Activated CD4-positive, alpha-beta T cell treated with anti-CD3 and anti-CD28 coated beads for 36 hours (primary cell): ENCODE results near the gene NUP93. TPM values are rescaled to one million over a fixed set of nuclear protein-coding genes. Genes with fewer than 3 reads are reported as not detected.

ENCODE experiments used
- ATAC-seq: fragments of 200-7000 bp; cut with Tn5 transposase; one replicate; pipeline ENCODE4 v1.10.0; 2021; ENCODE audit warnings: mild to moderate bottlenecking, moderate library complexity
- CTCF ChIA-PET: fragments of 350-600 bp; sonication (Branson Sonifier 250); formaldehyde crosslinking; loops from one replicate; lab custom pipeline; 2021; ENCODE audit warnings: antibody characterized with exemption; lab: Charles Lee
- POLR2A ChIA-PET: fragments of 350-600 bp; sonication (Branson Sonifier 250); formaldehyde crosslinking; loops from one replicate; lab custom pipeline; 2021; ENCODE audit warnings: antibody characterized with exemption, inconsistent platforms; lab: Charles Lee
- DNase-seq: peaks from one replicate; pipeline ENCODE4 v3.0.0-alpha.2; 2020
- H3K27ac Mint-ChIP-seq: one replicate; pipeline ENCODE4 v1.8.0; 2021; ENCODE audit warnings: mixed read lengths
- H3K27me3 Mint-ChIP-seq: one replicate; pipeline ENCODE4 v1.8.0; 2021; ENCODE audit warnings: mixed read lengths
- H3K36me3 Mint-ChIP-seq: one replicate; pipeline ENCODE4 v1.8.0; 2021; ENCODE audit warnings: low read depth, mixed read lengths
- H3K4me1 Mint-ChIP-seq: one replicate; pipeline ENCODE4 v1.8.0; 2021; ENCODE audit warnings: mixed read lengths
- H3K4me3 Mint-ChIP-seq: one replicate; pipeline ENCODE4 v1.8.0; 2021; ENCODE audit warnings: mild to moderate bottlenecking, moderate library complexity, mixed read lengths
- H3K9me3 Mint-ChIP-seq: one replicate; pipeline ENCODE4 v1.8.0; 2021; ENCODE audit warnings: low read depth, mixed read lengths
- intact Hi-C, 2 experiments: fragments of 100-400 bp; cut with DNase I in 1 of 2; cut with micrococcal nuclease in 1 of 2; formaldehyde crosslinking; loops; one replicate each; pipeline versions ENCODE4 v1.14.2 to v1.15.1; 2022 to 2024; cut with DNase I, micrococcal nuclease
- total RNA-seq, 2 experiments: library from RNA; stranded (reverse); gene quantifications; one replicate each; pipeline ENCODE4 v1.2.3, GENCODE V29; 2021

NUP93 gene
- total RNA-seq, 2 experiments from 2014 or later: 131 to 154 TPM

DNA sequence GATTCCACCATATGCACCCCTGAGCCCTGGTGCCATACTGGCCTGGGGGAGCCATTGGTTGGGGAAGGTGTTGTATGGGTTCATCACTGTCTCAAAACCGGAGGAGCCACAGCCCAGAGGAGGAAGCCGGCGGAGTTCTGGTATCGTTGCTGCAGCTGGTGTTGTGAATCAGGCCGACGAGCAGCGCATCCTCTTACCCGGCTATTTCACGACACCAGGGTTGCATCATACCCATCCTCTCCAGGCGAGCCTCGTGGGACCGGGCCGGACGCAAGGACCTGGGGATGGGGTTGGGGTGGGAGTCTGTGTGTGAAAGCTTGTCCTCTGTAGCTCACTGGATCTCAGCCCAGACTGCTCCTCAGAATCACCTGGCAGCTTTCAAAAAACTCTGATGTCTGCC, 128.4 kb downstream of the NUP93 start:
- ChIA-PET POLR2A (no interaction called here), CTCF (interaction anchor here (0.9 kb wide), 2 partner anchors 11 to 19 kb away, joined by 3 to 4 read pairs; no protein-coding TSS in a partner anchor)
- Mint-ChIP-seq H3K4me1 (peaks cover 24% of the 10 kb centered on the region), H3K36me3 (no peaks in the 10 kb centered on the region), H3K27ac (no peak overlapping the region), H3K4me3 (no peak overlapping the region), H3K27me3 (no peaks in the 10 kb centered on the region), H3K9me3 (no peaks in the 10 kb centered on the region)
- no peak for ATAC-seq
- intact Hi-C loops: no loop called here
- DNase-seq: no peak

DNA sequence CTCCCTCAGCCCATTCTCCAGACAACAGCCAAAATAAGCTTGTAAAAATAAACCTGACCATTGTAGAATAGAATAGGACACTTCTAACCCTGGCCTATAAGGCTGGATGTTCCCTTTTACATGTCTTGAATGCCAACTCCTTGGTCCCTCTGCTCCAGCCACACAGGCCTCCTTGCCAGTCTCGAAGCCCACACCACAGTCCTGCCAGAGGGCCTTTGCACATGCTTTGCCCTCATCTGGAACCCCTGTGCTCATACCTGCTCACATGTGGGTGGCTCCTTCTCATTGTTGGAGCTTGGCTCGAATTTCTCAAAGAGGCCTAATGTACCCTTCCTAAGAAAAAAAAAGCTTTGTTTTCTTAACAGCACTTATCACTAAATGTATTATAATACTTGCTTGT, 129.7 kb downstream of the NUP93 start:
- no peak overlapping the region for H3K4me3 Mint-ChIP-seq

DNA sequence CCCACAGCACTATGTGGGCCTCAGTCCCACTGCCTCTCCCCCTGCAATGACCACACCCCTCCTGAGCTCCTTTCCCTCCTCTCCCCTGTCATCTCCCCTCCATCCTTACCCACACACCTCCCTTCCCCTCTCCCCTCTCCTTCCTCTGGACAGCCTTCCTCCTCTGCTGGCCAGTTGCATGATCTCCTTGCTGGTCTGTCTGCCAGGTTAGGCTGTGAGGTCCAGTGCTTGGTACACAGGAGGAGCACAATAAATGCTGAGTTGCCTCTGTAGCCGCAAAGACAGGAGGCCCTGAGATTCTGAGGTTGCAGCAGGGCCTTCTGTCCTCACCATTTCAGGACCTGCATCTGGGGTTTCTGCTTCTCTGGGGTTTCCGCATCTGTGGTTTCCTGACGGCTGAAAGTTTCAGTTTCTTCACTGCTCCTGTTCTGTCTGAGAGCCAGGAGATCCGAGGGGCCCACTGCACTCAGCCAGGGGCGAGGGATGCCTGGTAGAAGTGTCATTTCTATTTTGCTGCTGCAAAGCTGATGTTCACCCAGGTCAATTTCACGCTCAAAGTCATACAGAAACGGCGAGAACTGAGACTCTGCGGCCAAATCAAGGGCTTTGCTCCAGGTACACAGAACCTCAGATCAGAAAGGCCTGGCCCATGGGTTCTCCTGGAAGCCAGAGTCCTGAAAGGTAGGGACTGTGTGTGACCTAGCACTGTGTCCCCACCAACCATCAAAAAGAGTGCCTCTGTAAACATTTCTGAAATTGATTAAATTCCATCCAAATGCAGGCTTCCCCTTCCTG, 130.5 kb downstream of the NUP93 start:
- intact Hi-C loops: loop anchor here (10.0 kb wide), 2 partner anchors 184 to 304 kb away; no protein-coding TSS in a partner anchor
- CTCF ChIA-PET: interaction anchor here (0.6 to 2.6 kb wide), 5 partner anchors 8 to 359 kb away, joined by 3 to 11 read pairs (median 3); no protein-coding TSS in a partner anchor
- H3K4me1 Mint-ChIP-seq: peaks cover 24% of the 10 kb centered on the region
- peak overlapping the region; percentile 18 for H3K4me3 Mint-ChIP-seq
- POLR2A ChIA-PET: no interaction called here
- ATAC-seq: peak; percentile 87
- peak overlapping the region; percentile 51 for H3K27ac Mint-ChIP-seq
- H3K27me3 Mint-ChIP-seq: no peaks in the 10 kb centered on the region
- H3K36me3 Mint-ChIP-seq: no peaks in the 10 kb centered on the region
- no peaks in the 10 kb centered on the region for H3K9me3 Mint-ChIP-seq
- peak; percentile 57 for DNase-seq

More for the DNA sequence above, 129.7 kb downstream of the NUP93 start:
- Mint-ChIP-seq H3K9me3 (no peaks in the 10 kb centered on the region), H3K27me3 (no peaks in the 10 kb centered on the region), H3K4me1 (peaks cover 24% of the 10 kb centered on the region), H3K36me3 (no peaks in the 10 kb centered on the region), H3K27ac (peak overlapping the region; percentile 22)
- intact Hi-C loops: loop anchor here (10.0 kb wide), 2 partner anchors 185 to 305 kb away; no protein-coding TSS in a partner anchor
- ATAC-seq (no peak), DNase-seq (no peak)
- ChIA-PET POLR2A (interaction anchor here (0.6 kb wide), 1 partner anchor 79 kb away, joined by 5 read pairs; no protein-coding TSS in a partner anchor), CTCF (interaction anchor here (0.6 to 1.1 kb wide), 4 partner anchors 9 to 360 kb away, joined by 3 to 4 read pairs (median 3); no protein-coding TSS in a partner anchor)

DNA sequence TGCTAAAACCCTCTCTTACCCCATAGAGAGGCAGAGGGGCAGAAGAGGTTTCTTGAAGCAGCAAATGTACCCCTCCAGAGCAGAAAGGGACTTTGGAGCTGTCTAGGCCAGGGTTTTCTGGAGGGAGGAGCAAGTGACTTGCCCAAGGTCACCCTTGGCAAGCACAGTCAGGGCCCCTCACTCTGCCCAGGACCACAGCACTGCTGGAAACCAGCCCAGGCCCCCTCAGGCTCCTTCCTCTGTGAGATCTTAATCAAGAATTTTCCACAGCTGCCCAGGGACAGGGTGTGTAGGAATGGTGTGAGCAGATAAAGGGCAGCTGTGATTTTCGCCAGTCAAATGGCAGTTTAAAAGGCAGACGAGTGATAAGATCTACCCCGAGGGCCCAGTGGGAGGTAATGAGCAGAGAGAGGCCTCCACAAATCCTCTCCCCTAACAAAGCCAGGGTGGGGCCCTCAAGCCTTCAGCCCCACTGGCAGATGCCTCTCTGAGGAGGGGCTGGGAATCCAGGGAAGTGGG, 131.2 kb downstream of the NUP93 start:
- ATAC-seq (peak; percentile 11), DNase-seq (no peak)
- CTCF ChIA-PET: interaction anchor here (0.8 to 2.6 kb wide), 3 partner anchors 9 to 89 kb away, joined by 3 to 11 read pairs (median 5); no protein-coding TSS in a partner anchor
- H3K36me3 Mint-ChIP-seq: no peaks in the 10 kb centered on the region
- H3K27me3 Mint-ChIP-seq: no peaks in the 10 kb centered on the region
- H3K4me3 Mint-ChIP-seq: no peak overlapping the region
- POLR2A ChIA-PET: no interaction called here
- peaks cover 24% of the 10 kb centered on the region for H3K4me1 Mint-ChIP-seq
- H3K9me3 Mint-ChIP-seq: no peaks in the 10 kb centered on the region
- intact Hi-C loops: loop anchor here (10.0 kb wide), 2 partner anchors 184 to 304 kb away; no protein-coding TSS in a partner anchor
- peak overlapping the region; percentile 59 for H3K27ac Mint-ChIP-seq

DNA sequence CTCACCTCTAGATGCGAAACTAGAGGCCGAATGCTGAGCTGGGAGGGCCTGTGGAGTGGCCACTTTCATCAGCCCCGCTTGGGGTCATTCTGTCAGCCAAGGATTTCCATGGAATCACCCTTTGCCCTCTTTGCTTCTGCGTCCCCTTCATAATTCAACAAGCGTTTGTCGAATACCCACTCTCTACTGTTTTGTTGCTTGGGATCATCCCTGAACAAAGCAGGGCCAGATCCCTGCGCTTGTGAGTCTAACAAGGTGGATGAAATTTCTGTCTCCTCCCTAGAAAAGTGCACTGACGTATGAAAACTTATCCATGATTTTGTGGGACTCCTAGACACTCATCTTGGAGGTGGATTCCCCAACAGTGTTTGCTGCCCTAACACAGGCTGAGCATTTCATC, 131.8 kb downstream of the NUP93 start:
- ChIA-PET CTCF (interaction anchor here (1.1 to 2.6 kb wide), 2 partner anchors 8 to 10 kb away, joined by 5 to 11 read pairs; no protein-coding TSS in a partner anchor), POLR2A (interaction anchor here (1.9 kb wide), 1 partner anchor 83 kb away, joined by 4 read pairs; no protein-coding TSS in a partner anchor)
- intact Hi-C loops: loop anchor here (10.0 kb wide), 2 partner anchors 183 to 303 kb away; no protein-coding TSS in a partner anchor
- peaks cover 24% of the 10 kb centered on the region for H3K4me1 Mint-ChIP-seq
- no peaks in the 10 kb centered on the region for H3K9me3 Mint-ChIP-seq
- H3K27ac Mint-ChIP-seq: no peak overlapping the region
- H3K36me3 Mint-ChIP-seq: no peaks in the 10 kb centered on the region
- no peak overlapping the region for H3K4me3 Mint-ChIP-seq
- H3K27me3 Mint-ChIP-seq: no peaks in the 10 kb centered on the region
- no peak for DNase-seq
- no peak for ATAC-seq

DNA sequence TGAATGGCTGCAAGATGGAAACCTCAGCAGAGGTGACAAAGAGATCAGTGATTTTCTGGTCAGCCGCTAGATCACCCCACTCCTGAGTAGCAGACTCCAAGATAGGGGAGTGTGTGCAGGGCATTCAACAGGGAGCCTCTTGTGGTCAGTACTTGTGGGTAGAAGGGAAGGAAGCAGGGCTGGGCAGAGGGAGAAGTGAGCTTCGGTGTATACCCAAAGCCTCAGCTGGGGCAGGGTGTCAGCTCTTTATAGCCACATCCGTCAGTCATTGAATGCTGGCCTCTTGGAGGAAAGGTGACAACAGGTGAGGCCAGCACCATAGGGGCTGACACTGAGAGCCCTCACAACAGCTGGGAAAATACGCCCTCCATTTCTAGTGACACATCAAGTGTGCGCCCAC, 132.8 kb downstream of the NUP93 start:
- no peak overlapping the region for H3K27ac Mint-ChIP-seq
- no peaks in the 10 kb centered on the region for H3K27me3 Mint-ChIP-seq
- no peak overlapping the region for H3K4me3 Mint-ChIP-seq
- intact Hi-C loops: loop anchor here (10.0 kb wide), 2 partner anchors 182 to 302 kb away; no protein-coding TSS in a partner anchor
- ChIA-PET POLR2A (interaction anchor here (1.9 kb wide), 1 partner anchor 82 kb away, joined by 4 read pairs; no protein-coding TSS in a partner anchor), CTCF (interaction anchor here (1.0 to 1.6 kb wide), 2 partner anchors 89 to 109 kb away, joined by 3 to 4 read pairs; no protein-coding TSS in a partner anchor)
- DNase-seq (no peak), ATAC-seq (no peak)
- no peaks in the 10 kb centered on the region for H3K36me3 Mint-ChIP-seq
- no peaks in the 10 kb centered on the region for H3K9me3 Mint-ChIP-seq
- peaks cover 24% of the 10 kb centered on the region for H3K4me1 Mint-ChIP-seq

DNA sequence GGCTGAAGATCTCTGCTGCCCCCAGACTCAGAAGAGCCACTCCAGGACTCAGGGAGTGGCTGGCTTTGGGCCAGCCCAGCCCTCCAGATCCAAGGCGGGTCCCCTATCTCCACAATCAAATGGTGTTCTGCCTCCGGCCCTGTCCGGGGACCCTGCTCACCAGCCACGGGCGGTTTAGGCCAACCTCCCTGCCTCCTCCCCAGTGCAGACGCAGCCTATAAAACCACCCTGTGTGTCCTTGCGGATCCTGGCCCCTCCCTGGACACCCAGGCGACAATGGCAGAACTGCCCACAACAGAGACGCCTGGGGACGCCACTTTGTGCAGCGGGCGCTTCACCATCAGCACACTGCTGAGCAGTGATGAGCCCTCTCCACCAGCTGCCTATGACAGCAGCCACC, 135.0 kb downstream of the NUP93 start, which contains the start of gene SLC12A3:
Gene SLC12A3, plus strand, starts transcription at position 248 of the 400 bp plus-strand sequence. Its CDS starts 29 bp downstream, at position 277.
- Mint-ChIP-seq H3K4me3 (no peak within 1 kb of the TSS), H3K4me1 (peaks cover 17% of the 10 kb centered on the region)
- POLR2A ChIA-PET: no interaction called here

DNA sequence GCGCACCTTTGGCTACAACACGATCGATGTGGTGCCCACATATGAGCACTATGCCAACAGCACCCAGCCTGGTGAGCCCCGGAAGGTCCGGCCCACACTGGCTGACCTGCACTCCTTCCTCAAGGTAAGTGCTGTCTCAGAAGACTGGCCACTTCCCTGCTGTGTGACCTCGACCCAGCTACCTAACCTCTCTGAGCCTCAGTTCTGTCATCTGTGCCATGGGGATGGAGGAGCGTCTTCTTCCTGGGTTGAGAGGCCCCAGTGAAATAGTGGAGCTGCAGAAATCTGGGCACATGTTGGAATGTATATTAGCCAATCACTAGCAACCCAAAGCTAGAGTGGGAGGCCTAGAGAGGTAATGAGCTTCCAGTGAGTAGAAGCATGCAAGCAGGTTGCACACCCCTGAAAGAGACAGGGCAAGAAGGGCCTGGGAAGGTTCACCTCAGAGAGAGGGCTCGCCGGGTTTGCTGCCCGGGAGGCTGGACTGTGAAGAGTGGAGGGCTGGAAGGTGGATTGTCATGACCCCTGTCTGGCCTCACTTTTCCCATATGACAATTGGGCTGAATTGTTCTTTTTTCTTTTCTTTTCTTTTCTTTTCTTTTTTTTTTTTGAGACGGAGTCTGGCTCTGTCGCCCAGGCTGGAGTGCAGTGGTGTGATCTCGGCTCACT, 135.6 kb downstream of the NUP93 start:
- no peaks in the 10 kb centered on the region for H3K9me3 Mint-ChIP-seq
- ChIA-PET POLR2A (no interaction called here), CTCF (interaction anchor here (0.6 to 5.4 kb wide), 4 partner anchors 16 to 288 kb away, joined by 3 to 35 read pairs (median 4); no protein-coding TSS in a partner anchor)
- intact Hi-C loops: loop anchor here (5.0 to 10.0 kb wide), 3 partner anchors 67 to 299 kb away; partner anchors contain the start of gene HERPUD1 (in 1 of the 2)
- H3K27me3 Mint-ChIP-seq: no peaks in the 10 kb centered on the region
- DNase-seq (no peak), ATAC-seq (no peak)
- H3K36me3 Mint-ChIP-seq: no peaks in the 10 kb centered on the region
- peaks cover 12% of the 10 kb centered on the region for H3K4me1 Mint-ChIP-seq
- H3K4me3 Mint-ChIP-seq: no peak overlapping the region
- no peak overlapping the region for H3K27ac Mint-ChIP-seq

More for the DNA sequence above, 135.0 kb downstream of the NUP93 start, which contains the start of gene SLC12A3:
- ATAC-seq (no peak), DNase-seq (no peak)
- Mint-ChIP-seq H3K9me3 (no peaks in the 10 kb centered on the region), H3K27me3 (no peaks in the 10 kb centered on the region), H3K36me3 (no peaks in the 10 kb centered on the region), H3K27ac (no peak within 1 kb of the TSS)
- intact Hi-C loops: loop anchor here (5.0 to 10.0 kb wide), 3 partner anchors 67 to 300 kb away; partner anchors contain the start of gene HERPUD1 (in 1 of the 2)
- CTCF ChIA-PET: interaction anchor here (1.1 to 5.4 kb wide), 3 partner anchors 17 to 101 kb away, joined by 3 to 35 read pairs (median 4); no protein-coding TSS in a partner anchor

DNA sequence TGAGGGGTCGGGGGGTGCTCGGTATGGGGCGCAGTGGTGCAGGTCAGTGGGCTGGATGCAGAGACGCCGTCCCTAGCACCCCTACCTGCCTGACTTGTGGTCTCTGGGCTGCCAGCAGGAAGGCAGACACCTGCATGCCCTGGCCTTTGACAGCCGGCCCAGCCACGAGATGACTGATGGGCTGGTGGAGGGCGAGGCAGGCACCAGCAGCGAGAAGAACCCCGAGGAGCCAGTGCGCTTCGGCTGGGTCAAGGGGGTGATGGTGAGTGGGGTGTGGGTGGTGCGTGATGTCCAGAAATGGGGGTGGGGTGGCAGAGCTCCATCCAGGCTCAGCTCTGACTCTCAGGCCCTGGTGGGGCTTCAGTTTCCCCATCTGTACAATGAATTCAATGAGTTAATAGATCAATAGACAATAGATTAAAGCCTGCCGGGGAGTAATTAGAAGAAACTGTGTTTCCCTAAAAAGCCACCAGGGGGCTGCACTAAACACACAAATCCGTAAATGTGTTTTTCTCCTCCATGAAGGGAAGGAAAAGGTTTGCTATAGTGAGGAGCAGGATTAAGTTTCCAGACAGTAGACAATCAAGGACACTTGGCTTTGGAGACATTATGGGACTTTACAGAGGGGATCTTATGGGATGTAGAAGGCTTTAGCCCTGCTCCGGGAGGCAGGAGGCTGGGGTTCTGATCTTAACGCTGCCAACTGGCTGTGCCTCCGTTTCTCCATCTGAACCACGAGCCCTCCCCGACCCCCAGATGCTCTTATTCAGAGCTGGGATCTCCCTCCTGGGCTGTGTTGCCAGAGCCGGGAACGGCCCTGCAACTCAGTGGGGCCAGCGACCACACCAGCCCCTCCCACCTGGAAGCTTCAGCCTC, 137.3 kb downstream of the NUP93 start:
- no peaks in the 10 kb centered on the region for H3K27me3 Mint-ChIP-seq
- peak; percentile 62 for DNase-seq

More for the DNA sequence above, 137.3 kb downstream of the NUP93 start:
- H3K9me3 Mint-ChIP-seq: no peaks in the 10 kb centered on the region
- ChIA-PET POLR2A (no interaction called here), CTCF (interaction anchor here (0.6 to 5.4 kb wide), 19 partner anchors 8 to 771 kb away, joined by 3 to 35 read pairs (median 3); no protein-coding TSS in a partner anchor)
- no peaks in the 10 kb centered on the region for H3K36me3 Mint-ChIP-seq
- intact Hi-C loops: loop anchor here (1.0 to 10.0 kb wide), 4 partner anchors 65 to 298 kb away; partner anchors contain the start of gene HERPUD1 (in 1 of the 2)
- H3K4me3 Mint-ChIP-seq: no peak overlapping the region
- no peak overlapping the region for H3K27ac Mint-ChIP-seq
- ATAC-seq: peak; percentile 48
- peaks cover 3% of the 10 kb centered on the region for H3K4me1 Mint-ChIP-seq
